ENCODE results near the gene PCYT1A.

DNA sequence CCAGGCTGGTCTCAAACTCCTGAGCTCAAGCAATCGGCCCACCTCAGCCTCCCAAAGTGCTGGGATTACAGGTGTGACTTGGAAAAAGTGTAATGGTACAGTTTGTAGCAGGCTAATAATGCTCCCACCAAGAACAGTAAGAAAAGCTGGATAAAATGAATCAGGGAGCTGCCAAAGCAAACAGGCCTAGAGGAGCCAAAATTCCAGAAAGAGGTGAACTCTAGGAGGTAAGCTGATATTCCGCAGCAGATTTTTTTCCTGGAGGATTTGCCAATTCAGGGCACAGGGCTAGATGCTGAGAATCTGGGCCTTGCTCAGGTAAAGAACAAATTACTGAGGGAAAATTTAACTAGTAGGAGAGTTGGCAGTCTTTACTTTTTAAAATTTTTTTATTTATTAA lies 11.0 kb upstream of the PCYT1A start:
- TF ChIP-seq, protein P1, sequence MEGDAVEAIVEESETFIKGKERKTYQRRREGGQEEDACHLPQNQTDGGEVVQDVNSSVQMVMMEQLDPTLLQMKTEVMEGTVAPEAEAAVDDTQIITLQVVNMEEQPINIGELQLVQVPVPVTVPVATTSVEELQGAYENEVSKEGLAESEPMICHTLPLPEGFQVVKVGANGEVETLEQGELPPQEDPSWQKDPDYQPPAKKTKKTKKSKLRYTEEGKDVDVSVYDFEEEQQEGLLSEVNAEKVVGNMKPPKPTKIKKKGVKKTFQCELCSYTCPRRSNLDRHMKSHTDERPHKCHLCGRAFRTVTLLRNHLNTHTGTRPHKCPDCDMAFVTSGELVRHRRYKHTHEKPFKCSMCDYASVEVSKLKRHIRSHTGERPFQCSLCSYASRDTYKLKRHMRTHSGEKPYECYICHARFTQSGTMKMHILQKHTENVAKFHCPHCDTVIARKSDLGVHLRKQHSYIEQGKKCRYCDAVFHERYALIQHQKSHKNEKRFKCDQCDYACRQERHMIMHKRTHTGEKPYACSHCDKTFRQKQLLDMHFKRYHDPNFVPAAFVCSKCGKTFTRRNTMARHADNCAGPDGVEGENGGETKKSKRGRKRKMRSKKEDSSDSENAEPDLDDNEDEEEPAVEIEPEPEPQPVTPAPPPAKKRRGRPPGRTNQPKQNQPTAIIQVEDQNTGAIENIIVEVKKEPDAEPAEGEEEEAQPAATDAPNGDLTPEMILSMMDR (IDR thresholded peaks at IDR 0.05; ENCODE audit: extremely low read depth in 1 of 2, insufficient read depth in 1 of 2, low read depth in 1 of 2, low read length in 2 of 2) = no peak
- TF ChIP-seq EZH2 (IDR thresholded peaks at IDR 0.05; ENCODE audit: borderline replicate concordance, low read depth, low read length, severe bottlenecking) = no peak
- no peak for TF ChIP-seq POLR2A (IDR thresholded peaks at IDR 0.05; ENCODE audit: low read depth, low read length)
- TF ChIP-seq POLR2AphosphoS5 (IDR thresholded peaks at IDR 0.05; ENCODE audit: insufficient read depth, low read depth, low read length) = no peak
